GM12892 (cell line): ENCODE results near the gene HOXD3. TPM values are rescaled to one million over a fixed set of nuclear protein-coding genes. Genes with fewer than 3 reads are reported as not detected.

Experiments used
- DNase-seq: peaks from one replicate; pipeline ENCODE4 v3.0.0; 2011; ENCODE audit not compliant: insufficient read length
- FAIRE-seq: peaks from 2 replicates; lab custom pipeline; 2011; peaks lifted over from hg19 to GRCh38; lab: Jason Lieb, UNC
- POLR2A ChIP-seq: IDR thresholded peaks from 2 replicates; pipeline ENCODE4 v1.6.1; 2011; ENCODE audit warnings: low read depth, low read length, control low read depth
- POLR2AphosphoS5 ChIP-seq: IDR thresholded peaks from 2 replicates; pipeline ENCODE4 v1.6.1; 2011; ENCODE audit warnings: low read depth, low read length, control low read depth
- TAF1 ChIP-seq: IDR thresholded peaks from 2 replicates; pipeline ENCODE4 v1.6.1; 2011; ENCODE audit warnings: low read depth, mild to moderate bottlenecking, control low read depth, low read length, borderline replicate concordance
- polyA plus RNA-seq: library from polyadenylated mRNA; unstranded; fragments of >200 nt; gene quantifications from one replicate; pipeline ENCODE4 v1.2.1, GENCODE V29; 2012; ENCODE audit warnings: missing spikeins, inconsistent platforms; ENCODE audit not compliant: missing spikeins

HOXD3 gene
- not detected for polyA plus RNA-seq

DNA sequence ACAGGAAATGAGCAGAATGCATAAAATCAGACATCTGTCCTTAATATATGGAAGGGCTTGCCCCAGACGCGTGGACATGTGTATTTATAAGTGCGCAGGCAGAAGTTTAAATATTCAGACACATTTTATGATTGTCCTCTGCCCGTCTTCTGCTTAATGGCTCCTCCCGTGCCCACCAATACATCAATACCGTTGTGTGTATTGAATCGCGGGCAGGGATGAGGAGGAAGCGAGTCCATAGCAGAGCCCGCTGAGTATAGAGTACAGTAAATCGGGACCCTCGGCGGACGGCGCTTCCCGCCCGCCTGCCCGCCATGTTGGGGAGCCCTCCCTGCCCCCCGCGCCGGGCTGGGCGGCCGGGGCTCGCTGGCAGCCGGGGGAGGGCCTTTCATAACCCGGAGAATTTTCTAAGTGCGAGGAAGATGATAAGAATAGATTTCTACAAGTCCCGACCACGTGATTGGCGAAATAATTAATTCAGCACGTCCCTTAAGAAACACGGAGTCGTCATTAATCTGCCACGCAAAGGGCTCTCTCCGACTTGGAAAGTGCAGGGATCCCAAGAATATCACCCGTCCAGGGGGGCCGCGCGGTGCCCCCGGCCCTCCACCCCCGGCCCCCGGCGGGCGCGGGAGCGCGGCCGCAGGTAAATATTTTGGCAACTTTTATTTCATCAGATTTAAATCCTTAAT lies at the start of gene HOXD3:
HOXD3 (plus strand) TSS at position 501 of the 692 bp plus-strand sequence. CDS start 11,808 bp downstream, outside the sequence.
- DNase-seq: no peak
- no peak for FAIRE-seq
- TF ChIP-seq POLR2AphosphoS5: no peak
- TF ChIP-seq TAF1: no peak

DNA sequence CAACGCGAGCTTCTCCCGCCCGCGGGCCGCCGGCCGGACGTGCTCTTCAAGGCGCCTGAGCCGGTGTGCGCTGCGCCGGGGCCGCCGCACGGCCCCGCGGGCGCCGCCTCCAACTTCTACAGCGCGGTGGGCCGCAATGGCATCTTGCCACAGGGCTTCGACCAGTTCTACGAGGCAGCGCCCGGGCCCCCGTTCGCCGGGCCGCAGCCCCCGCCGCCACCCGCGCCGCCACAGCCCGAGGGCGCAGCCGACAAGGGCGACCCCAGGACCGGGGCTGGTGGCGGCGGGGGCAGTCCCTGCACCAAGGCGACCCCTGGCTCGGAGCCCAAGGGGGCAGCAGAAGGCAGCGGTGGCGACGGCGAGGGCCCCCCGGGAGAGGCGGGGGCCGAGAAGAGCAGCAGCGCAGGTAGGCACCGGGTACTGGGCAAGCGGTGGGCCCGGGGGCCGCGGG lies 49.4 kb upstream of the HOXD3 start:
- DNase-seq (no peak), FAIRE-seq (no peak)
- no peak for TF ChIP-seq POLR2AphosphoS5
- no peak for TF ChIP-seq TAF1
- TF ChIP-seq POLR2A: no peak

DNA sequence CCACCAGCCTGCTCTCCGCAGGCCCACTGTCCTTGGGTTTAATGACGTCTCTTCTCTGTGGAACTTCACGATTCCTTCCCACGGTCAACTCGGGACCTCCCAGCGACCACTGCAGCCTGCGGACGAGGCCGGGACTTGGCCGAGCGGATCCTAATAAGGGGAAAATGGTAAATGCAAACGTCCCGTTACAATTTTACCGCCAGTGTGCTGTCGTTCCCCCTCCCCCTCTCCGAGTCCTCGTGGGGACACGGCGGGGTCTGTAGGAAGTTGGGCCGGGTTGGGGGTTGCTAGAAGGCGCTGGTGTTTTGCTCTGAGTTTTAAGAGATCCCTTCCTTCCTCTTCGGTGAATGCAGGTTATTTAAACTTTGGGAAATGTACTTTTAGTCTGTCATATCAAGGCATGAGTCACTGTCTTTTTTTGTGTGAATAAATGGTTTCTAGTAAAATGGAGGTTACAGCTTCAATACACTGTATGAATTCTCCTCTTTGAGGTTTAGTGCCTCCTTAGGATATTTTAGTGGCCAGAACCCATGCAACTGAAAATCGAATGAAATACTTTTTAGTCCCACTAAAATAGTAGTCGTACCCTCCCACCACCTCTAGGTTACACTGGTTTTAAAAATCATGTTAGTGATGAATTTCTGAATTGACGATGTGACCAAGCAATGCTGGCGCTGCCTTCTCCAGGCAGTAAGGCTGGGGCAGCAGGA lies 47.8 kb upstream of the HOXD3 start:
- TF ChIP-seq POLR2AphosphoS5 (no peak), POLR2A (no peak), TAF1 (no peak)
- no peak for FAIRE-seq
- no peak for DNase-seq

DNA sequence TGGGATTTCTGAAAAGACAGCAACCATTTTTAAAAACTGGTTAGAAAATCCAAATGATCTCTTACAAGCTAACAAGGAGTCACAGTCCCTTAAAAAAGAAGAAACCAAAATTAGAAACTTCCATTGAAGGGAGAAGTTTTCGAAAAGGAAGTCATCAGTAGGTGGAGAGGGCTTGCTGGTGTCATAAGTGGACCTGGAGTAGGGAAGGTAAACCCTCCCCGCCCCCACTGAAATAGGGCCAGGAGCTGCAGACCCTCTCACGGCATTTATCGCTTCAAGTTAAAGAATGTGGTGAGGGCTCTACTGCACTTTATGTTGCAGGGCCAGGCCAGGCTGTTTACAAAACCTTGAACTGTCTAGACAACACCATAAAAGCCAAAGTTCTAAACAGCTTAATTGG lies 47.2 kb upstream of the HOXD3 start:
- no peak for FAIRE-seq
- no peak for DNase-seq
- TF ChIP-seq POLR2AphosphoS5 (no peak), TAF1 (no peak), POLR2A (no peak)

DNA sequence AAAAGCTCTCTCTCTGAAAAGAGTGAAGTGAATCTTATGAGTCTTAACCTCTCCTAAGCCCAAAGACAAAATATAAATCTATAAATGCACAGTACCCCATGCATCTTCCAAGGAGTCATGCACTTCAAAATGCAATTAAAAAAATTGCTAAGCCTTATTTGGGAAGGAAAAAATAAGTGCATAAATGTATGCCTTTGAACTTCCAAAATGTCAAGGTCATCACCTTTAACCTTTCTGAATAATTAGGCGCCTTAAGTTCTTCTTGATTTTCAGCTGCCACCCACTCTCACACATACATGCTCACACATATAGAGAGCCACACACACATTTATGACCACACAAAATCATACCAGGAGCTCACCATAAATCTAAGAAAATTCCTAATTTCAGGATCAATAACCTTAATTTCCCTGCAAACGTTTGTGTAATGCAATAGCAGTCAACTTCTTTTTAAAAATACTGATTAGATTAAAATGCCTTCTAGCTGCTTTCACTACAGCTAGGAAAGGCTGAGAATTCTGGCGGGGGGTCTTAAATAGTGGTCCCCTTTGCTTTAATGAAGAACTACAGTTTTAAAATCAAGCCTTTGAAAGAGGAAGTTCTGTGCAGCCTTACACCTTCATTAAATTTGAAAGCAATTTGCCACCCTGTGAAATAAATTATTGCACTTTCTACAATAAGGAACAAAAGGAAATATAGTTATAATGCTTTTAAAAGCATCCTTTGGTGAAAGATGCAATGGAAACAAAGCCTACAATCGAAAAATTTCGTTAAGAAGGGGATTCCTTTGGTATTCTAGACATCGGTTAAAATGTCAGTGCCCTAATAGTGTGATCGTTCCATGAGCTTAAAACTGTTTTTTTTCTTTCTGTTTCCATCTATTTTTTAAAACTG lies 46.4 kb upstream of the HOXD3 start:
- FAIRE-seq (no peak), DNase-seq (no peak)
- TF ChIP-seq POLR2A (no peak), TAF1 (no peak), POLR2AphosphoS5 (no peak)

DNA sequence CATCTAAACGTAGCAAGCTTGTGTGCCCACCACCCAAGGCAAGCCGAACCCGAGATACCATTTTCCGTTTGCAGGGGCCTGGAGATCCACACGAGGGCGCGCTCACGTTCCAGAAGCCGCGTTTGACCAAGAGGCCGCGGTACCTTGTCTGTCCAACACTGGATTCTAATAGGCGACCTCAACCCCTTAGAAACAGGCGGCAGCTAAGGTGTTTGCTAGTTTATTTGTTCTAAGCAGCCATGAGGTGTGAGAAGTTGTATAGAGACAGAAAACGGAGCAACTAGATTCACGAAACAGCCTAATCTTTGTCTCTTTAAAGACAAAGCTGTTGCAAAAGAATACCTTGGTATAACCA lies 45.8 kb upstream of the HOXD3 start:
- FAIRE-seq: no peak

DNA sequence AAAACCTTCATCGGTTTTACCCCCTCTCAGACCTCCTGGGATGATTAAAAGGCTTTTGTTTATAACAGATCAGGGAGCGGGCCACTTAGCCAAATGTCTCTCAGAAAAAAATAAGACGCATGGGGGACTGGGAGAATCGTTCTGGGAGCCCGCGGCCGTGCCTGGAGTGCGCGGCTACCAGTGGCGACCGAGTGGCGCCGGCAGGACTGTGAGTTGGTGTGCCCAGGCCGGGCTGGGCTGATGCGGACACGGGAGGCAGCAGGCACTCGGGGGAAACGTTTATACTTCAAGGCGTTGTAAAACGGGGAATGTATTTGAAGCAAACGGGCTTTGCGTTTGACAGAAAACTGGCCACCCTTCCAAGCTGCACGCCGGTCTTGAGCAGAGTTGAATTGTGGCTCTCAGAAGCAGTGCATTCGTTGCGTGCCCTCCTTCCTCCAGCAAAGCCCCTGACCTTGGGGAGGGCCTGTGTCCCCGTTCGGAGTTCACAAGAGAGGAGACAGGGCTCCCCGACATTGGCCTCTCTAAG lies 45.2 kb upstream of the HOXD3 start:
- no peak for TF ChIP-seq POLR2A
- TF ChIP-seq POLR2AphosphoS5: no peak
- TF ChIP-seq TAF1: no peak
- no peak for DNase-seq

More for the DNA sequence above, 45.8 kb upstream of the HOXD3 start:
- TF ChIP-seq POLR2A (no peak), POLR2AphosphoS5 (no peak), TAF1 (no peak)
- no peak for DNase-seq

DNA sequence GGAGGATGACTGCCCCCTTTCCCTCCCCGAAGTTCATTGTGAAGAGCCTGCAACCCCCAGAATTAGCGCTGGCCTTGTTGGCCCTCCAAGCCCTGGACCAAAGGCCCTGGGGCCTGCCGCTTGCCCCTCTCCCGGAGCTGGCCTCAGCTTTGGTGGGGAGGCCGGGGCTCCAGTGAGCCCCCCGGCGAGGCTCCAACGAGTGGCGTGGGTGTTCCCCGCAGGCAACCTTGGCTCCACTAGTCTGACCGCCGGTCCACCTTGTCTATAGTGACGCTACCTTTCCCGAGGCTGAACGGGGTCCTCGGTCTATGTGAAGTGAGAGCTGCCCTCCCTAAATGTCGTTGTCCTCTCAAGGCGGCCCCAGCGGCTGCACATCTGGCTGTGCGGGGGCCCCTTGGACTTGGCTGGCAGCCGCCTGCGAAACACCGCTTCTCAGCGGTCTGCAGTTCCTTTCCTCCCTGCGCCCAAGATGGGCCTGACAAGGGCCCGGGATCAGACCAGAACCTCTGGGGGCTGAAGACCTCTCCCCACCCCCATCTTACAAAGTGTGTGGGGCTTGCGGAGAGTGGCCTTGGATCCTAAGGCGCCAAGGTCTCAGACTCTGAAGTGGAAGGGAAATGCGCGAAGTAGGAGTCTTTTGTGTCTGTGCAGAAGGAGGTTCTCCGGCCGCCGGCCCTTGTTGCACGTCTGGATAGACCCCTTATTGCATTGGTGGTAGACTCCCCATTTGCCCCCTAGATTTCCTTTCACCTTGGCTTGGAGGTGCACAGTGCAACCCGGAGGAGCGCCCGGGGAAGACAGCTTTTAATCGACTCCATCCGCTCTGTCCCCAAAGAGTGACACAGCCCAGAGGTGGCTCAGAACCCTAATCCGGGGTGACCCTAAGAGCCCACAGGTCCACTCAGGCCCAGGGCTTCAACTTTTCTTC lies 44.5 kb upstream of the HOXD3 start:
- TF ChIP-seq POLR2A: no peak
- DNase-seq (no peak), FAIRE-seq (no peak)

More for the DNA sequence above, 45.2 kb upstream of the HOXD3 start:
- no peak for FAIRE-seq

DNA sequence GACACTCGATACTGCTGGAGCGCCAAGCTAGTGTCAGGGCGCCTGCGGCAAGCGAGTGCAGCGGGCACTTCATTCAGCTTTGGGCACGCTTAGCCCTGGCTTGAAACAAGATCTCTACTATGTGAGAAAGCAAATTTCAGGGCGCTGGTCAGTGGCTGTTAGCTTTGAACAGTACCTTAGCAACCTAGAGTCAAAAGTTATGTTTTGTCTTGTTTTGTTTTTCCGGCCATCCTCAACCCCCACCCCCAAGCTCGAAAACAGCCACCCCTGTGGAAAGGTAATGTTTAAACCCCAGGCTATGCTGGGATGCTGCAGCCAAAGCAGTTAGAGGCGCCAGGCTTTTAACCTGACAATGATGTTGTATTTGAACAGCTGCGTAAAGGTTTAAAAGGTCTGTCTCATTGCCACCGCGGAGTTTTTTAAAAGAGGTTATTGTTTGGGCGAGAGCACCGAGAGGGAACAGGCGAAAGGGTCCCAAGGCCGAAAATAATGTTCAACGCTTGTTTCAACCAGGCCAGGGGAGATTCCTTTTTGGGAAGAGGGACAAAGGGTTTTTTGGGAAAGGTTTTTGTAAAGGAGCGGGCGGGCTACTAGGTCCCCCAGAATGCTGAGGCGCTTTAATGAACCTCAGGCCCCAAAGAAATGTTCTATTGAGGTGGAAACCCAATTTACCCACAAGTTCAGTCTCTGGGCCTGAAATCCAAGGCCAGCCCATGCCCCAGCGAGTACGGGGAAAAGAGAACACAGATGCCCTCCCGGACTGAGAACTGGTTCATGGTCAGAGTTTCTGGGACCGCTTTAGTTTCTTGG lies 42.8 kb upstream of the HOXD3 start:
- DNase-seq (no peak), FAIRE-seq (no peak)
- no peak for TF ChIP-seq POLR2A
- TF ChIP-seq TAF1: no peak
- no peak for TF ChIP-seq POLR2AphosphoS5
